HL-60 (cell line): ENCODE results near the gene COG7.

Experiments used
- DNase-seq, 2 experiments: peaks; one replicate each; pipeline ENCODE4 v3.0.0-alpha.2; 2010 to 2020; ENCODE audit warnings: low read depth in 1 of 2, low spot score in 1 of 2
- H3K27ac ChIP-seq: fragments of 250-450 bp; sonication (Bioruptor Pico); replicated peaks from 2 replicates; pipeline ENCODE4 v1.5.1; 2020; ENCODE audit warnings: mild to moderate bottlenecking, moderate library complexity
- H3K27me3 ChIP-seq: fragments of 250-450 bp; sonication (Bioruptor Pico); 2 replicates; pipeline ENCODE4 v1.5.1; 2021; ENCODE audit warnings: mild to moderate bottlenecking, moderate library complexity; ENCODE audit not compliant: insufficient read depth, poor library complexity, severe bottlenecking
- H3K4me3 ChIP-seq: replicated peaks from 2 replicates; pipeline ENCODE4 v1.5.1; 2011; ENCODE audit warnings: mild to moderate bottlenecking, control low read depth, low read length; ENCODE audit not compliant: insufficient read depth
- GABPA ChIP-seq: IDR thresholded peaks from 2 replicates; pipeline ENCODE4 v1.6.1; 2012; ENCODE audit warnings: low read depth
- POLR2AphosphoS5 ChIP-seq: IDR thresholded peaks from 2 replicates; pipeline ENCODE4 v1.6.1; 2012; ENCODE audit warnings: low read depth
- SPI1 ChIP-seq: IDR thresholded peaks from 2 replicates; pipeline ENCODE4 v1.6.1; 2012; ENCODE audit warnings: low read depth, mild to moderate bottlenecking, borderline replicate concordance
- TF ChIP-seq, protein P1 (sequence below): IDR thresholded peaks from one replicate; pipeline ENCODE4 v1.5.1; 2011; ENCODE audit warnings: low read length, control low read depth, inconsistent platforms; ENCODE audit not compliant: insufficient read depth
- TF ChIP-seq, protein P2 (sequence below): IDR thresholded peaks from 2 replicates; pipeline ENCODE4 v1.6.1; 2012; ENCODE audit warnings: low read depth; ENCODE audit not compliant: insufficient replicate concordance

Gene COG7

DNA sequence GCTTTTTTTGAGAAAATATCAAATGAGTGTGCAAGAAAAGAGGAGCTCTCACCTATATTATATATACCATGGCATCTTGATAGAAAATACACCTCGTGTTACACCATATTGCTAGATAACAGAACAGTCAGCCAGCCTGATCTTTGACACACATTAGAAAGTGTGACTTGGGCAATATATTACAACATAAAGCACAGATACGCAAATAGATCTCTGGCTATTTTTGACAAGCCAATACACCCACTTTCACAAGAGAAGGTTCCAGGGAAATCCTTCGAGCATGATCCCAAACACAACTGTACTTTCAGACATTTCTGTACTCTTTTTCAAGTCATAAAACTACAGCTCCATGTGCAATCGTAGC, 47.9 kb upstream of the COG7 start:
- H3K4me3 ChIP-seq: no peak overlapping the region
- DNase-seq: no peak
- H3K27me3 ChIP-seq: no peaks in the 10 kb centered on the region
- TF ChIP-seq, protein P1, sequence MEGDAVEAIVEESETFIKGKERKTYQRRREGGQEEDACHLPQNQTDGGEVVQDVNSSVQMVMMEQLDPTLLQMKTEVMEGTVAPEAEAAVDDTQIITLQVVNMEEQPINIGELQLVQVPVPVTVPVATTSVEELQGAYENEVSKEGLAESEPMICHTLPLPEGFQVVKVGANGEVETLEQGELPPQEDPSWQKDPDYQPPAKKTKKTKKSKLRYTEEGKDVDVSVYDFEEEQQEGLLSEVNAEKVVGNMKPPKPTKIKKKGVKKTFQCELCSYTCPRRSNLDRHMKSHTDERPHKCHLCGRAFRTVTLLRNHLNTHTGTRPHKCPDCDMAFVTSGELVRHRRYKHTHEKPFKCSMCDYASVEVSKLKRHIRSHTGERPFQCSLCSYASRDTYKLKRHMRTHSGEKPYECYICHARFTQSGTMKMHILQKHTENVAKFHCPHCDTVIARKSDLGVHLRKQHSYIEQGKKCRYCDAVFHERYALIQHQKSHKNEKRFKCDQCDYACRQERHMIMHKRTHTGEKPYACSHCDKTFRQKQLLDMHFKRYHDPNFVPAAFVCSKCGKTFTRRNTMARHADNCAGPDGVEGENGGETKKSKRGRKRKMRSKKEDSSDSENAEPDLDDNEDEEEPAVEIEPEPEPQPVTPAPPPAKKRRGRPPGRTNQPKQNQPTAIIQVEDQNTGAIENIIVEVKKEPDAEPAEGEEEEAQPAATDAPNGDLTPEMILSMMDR: no peak
- TF ChIP-seq, protein P2, sequence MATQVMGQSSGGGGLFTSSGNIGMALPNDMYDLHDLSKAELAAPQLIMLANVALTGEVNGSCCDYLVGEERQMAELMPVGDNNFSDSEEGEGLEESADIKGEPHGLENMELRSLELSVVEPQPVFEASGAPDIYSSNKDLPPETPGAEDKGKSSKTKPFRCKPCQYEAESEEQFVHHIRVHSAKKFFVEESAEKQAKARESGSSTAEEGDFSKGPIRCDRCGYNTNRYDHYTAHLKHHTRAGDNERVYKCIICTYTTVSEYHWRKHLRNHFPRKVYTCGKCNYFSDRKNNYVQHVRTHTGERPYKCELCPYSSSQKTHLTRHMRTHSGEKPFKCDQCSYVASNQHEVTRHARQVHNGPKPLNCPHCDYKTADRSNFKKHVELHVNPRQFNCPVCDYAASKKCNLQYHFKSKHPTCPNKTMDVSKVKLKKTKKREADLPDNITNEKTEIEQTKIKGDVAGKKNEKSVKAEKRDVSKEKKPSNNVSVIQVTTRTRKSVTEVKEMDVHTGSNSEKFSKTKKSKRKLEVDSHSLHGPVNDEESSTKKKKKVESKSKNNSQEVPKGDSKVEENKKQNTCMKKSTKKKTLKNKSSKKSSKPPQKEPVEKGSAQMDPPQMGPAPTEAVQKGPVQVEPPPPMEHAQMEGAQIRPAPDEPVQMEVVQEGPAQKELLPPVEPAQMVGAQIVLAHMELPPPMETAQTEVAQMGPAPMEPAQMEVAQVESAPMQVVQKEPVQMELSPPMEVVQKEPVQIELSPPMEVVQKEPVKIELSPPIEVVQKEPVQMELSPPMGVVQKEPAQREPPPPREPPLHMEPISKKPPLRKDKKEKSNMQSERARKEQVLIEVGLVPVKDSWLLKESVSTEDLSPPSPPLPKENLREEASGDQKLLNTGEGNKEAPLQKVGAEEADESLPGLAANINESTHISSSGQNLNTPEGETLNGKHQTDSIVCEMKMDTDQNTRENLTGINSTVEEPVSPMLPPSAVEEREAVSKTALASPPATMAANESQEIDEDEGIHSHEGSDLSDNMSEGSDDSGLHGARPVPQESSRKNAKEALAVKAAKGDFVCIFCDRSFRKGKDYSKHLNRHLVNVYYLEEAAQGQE: no peak
- TF ChIP-seq SPI1 (no peak), GABPA (no peak), POLR2AphosphoS5 (no peak)
- H3K27ac ChIP-seq: no peak overlapping the region

DNA sequence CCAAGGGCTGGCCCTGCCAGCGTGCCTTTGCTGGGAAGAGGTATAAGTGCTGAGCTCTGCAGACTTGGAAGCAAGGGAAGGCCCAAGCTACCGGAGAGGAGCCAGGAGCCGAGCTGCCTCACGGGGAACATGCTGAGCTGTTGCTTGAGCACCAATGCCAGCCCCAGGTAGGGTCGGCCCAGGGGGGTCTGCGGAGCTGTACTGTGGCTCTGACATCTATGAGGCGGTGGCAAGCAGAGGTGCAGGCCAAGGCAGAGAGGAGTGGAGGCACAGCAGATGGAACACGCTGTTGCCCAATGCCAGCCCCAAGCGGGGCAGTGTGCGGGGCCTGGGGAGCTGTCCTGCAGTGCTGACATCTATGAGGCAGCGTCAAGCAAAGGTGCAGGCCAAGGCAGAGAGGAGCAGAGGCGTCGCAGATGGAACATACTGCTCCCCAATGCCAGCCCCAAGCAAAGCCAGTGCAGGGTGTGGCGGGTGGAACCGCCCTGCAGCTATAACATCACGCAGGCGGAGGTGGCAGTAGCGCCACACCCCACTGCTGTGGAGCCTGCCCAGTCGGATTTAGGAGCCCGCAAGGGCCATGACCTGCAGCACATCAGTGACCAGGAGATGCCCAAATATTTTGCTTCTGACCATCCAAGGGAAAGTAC, 47.3 kb upstream of the COG7 start:
- no peak for DNase-seq
- no peak overlapping the region for H3K27ac ChIP-seq
- no peak overlapping the region for H3K4me3 ChIP-seq
- TF ChIP-seq POLR2AphosphoS5: no peak
- no peak for TF ChIP-seq GABPA
- no peak for TF ChIP-seq SPI1
- TF ChIP-seq, protein P1: no peak
- TF ChIP-seq, protein P2: no peak
- no peaks in the 10 kb centered on the region for H3K27me3 ChIP-seq

DNA sequence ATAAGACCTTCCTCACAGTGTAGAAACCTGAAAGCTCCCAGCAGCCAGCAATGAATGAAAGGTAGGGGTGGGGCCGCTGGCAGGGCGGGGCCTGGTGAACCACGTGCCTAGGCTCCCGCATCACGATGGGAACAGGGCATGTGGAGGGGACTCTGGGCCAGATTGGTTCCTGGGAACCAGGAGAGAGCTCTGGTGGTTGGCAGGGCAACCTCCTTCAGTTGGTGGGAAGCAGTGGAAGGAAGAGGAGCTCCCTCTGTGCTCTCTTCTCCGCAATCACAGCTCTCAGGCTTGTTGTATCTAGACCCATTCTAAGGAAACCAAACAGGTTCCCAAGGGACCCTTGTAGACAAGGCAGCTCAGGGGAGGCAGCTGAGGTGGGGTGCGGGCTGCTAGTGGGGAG, 46.8 kb upstream of the COG7 start:
- H3K27ac ChIP-seq: no peak overlapping the region
- no peak for DNase-seq
- H3K4me3 ChIP-seq: no peak overlapping the region
- H3K27me3 ChIP-seq: no peaks in the 10 kb centered on the region
- TF ChIP-seq, protein P1: no peak
- TF ChIP-seq POLR2AphosphoS5 (no peak), SPI1 (no peak), GABPA (no peak)
- TF ChIP-seq, protein P2: no peak
